KOPT-K1 (cell line): Measurements from ENCODE around the gene KCNQ1OT1.

ENCODE experiments used
- H3K27ac ChIP-seq: fragments of 200-600 bp; sonication (generic); 2 replicates; pipeline ENCODE4 v1.5.1; 2016; ENCODE audit warnings: antibody characterized with exemption, mild to moderate bottlenecking, low read depth, low read length; ENCODE audit not compliant: poor library complexity, severe bottlenecking
- H3K36me3 ChIP-seq: fragments of 200-600 bp; sonication (generic); 2 replicates; pipeline ENCODE4 v1.5.1; 2017; ENCODE audit warnings: antibody characterized with exemption, mild to moderate bottlenecking, low read length, moderate library complexity; ENCODE audit not compliant: insufficient read depth
- H3K9me3 ChIP-seq: fragments of 200-600 bp; sonication (generic); 2 replicates; pipeline ENCODE4 v1.5.1; 2017; ENCODE audit warnings: antibody characterized with exemption, low read length, mild to moderate bottlenecking; ENCODE audit not compliant: insufficient read depth, poor library complexity, severe bottlenecking

KCNQ1OT1 gene

DNA sequence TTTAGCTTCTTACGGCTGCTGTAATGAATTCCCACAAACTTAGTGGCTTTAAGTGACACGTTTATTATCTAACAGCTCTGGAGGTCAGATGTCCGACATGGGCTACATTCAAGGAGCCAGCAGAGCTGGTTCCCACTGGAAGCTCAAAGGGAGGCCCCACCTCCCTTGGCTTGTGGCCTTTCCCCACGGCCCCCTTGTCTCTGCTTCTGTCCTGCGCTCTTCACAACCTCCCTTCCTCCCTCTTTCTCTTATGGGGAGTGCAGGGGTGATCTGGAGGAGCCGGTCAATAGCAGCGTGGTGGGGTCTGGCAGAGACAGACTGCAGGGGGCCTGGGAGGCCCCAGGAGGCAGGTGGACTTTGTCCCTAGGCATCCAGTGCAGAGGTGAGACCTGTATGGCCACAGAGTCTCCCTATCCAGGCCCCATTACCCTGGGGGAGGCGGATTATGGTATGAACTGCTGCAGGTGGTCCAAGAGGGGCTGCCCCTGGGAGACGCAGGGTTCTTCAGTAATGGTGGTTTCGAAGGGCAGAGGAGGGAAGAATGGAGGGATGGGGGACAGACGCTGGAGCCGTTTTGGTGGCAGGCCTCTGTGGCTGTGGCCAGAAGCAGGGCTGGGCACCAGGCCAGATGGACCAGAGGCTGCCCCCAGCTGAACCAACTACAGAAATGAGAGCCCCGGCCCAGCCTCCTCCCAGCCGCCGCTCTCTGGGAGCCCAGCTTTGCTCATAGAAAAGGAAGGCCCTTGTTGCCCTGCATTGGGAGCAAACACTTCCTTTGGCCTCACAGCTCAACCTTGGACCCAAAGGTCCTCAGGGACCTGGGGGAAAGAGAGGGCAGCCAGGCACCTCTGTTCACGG is 30.7 kb upstream of the KCNQ1OT1 start:
- Histone ChIP-seq H3K9me3 (no peaks in the 10 kb centered on the region), H3K27ac (no peak overlapping the region)

GRCh38 chr11:2729841-2730240 is 30.0 kb upstream of the KCNQ1OT1 start:
- no peaks in the 10 kb centered on the region for H3K9me3 ChIP-seq
- H3K27ac ChIP-seq: no peak overlapping the region

More for the DNA sequence above, 30.7 kb upstream of the KCNQ1OT1 start:
- H3K36me3 ChIP-seq: no peaks in the 10 kb centered on the region

DNA sequence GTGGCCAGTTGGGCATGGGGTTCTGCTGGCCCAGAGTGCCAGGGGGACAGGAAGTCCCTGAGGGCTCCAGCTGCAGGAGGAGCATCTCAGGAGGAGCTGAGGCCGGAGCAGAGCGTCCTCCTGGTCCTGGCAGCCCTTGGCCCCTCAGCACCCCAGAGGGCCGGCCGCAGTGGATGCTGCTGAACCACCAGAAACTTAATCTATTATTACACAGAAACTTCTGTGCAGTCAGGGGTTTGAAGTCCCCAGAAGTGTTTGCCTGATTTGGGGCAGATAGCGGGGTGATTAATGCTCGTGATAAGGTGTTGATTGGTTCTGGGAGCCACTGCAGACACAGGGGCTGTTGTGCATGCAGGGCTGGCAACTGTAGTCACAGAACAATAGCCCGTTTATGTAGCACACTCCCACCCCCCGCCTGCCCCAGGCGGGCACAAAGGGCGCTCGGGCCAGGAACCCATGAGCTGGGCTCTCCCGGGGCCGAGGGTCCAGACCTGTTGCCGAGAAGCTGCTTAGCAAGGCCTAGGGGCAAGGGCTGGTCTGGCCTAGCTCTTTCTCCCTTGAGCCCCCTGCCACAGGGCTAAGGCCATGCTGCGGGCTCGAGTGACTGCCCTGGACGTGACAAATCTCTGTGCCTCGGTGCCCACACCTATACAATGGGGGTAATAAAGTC is 29.0 kb upstream of the KCNQ1OT1 start:
- no peak overlapping the region for H3K27ac ChIP-seq
- H3K36me3 ChIP-seq: no peaks in the 10 kb centered on the region
- no peaks in the 10 kb centered on the region for H3K9me3 ChIP-seq

More at GRCh38 chr11:2729841-2730240, 30.0 kb upstream of the KCNQ1OT1 start:
- H3K36me3 ChIP-seq: no peaks in the 10 kb centered on the region

DNA sequence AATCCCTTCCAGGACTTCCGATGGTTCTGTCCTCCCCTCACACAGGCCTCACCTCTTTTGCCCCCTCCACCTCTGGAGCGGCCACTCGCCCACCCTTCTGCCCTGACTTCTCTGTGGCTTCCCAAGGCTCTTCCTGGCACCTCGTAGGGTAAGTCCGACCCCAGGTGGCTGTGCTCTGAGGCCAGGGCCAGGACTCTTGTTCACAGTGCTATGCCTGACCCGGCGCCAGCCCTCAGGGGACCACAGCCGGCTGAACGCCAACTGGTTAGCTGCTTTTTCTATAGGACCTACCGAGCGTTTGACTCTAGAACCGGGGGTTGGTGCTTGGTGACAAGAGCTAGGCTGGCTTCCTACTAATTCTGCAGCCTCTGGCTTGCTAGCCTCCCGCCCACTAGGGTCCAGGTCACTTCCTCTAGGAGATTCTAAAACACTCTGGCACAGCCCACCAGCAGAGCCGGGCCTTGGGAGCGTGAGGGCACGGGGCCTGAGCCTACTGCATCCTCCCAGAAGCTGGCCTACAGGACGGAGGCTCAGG is 28.4 kb upstream of the KCNQ1OT1 start:
- Histone ChIP-seq H3K36me3 (no peaks in the 10 kb centered on the region), H3K9me3 (no peaks in the 10 kb centered on the region), H3K27ac (no peak overlapping the region)

GRCh38 chr11:2726964-2727363 is 27.2 kb upstream of the KCNQ1OT1 start:
- no peak overlapping the region for H3K27ac ChIP-seq
- H3K9me3 ChIP-seq: no peaks in the 10 kb centered on the region
- H3K36me3 ChIP-seq: no peaks in the 10 kb centered on the region

DNA sequence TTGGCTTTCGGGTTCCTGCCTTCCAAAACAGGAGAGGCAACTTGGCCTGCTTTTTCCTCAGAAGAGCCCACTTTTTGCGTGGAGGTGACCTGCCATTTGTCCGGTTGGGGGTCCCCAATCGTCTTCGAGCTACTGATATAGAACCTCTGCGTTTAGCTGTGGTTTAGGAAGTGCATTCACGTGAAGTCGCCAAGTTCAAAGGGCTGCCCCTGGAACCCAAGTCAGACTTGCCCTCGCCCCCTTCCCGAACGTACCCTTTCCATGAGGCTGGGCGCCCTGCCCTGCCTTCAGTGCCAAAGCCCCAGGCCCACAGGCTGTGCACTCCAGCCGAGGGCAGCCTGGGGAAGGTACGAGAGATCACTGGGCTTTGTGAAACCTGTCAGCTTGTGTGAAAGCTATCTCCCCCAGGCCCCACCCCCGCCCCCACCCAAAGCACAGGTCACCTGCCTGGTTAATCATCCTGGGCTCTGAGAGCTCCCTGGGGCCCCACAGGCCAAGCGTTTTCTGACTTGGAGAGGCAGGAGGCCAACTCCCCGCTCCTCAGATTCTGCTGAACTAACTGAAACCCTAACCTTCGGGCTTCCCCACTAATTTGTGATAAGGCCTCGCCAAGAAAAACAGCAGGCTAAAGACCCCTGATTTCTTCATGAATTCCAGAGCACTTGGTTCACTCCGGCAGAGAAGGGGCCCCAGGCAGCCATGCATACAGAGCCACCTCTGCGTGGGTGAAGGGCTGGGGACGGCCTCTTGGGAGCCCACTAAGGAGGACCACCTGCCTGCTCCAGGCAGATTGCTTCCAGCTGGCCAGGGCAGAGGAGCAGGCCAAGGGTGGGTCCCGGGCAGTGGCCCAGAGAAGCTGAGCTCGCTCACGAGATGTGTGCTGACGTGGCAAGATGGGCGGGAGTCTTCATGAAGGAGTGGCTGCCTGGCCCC is 25.8 kb upstream of the KCNQ1OT1 start:
- H3K27ac ChIP-seq: no peak overlapping the region
- H3K9me3 ChIP-seq: no peaks in the 10 kb centered on the region
- no peaks in the 10 kb centered on the region for H3K36me3 ChIP-seq

DNA sequence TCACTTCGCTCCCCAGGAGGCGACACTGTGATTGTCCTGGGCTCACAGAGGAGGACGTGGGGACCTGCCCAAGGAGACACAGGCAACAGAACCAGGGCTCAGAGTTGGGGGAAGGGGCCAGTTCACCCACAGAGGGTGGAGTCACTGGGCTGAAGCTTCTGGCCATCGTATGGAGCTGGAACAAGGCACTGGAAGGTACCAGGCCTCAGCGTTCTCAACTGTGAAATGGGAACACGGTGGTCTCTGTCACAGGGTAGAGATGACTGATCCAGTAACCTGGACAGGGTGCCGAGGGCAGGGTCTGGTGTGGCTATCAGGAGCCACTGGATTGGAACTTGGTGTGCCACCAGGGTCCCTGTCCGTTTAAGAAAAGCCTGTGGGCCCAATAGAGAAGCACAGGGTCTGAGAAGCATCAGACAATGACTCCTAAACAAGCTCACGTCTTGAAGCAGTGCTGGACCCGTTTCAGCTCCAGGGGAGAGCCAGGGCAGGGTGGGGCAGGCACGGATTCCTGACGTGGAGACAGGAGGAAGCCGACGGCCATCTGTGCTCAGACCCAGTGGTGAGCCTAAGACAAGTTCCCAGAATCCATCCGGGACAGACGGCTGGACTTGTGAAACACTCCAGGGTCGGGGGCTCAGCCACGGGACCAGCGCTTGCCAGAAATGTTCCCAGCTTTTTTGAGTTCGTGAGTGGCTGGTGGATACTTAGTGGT is 25.0 kb upstream of the KCNQ1OT1 start:
- Histone ChIP-seq H3K9me3 (no peaks in the 10 kb centered on the region), H3K36me3 (no peaks in the 10 kb centered on the region), H3K27ac (no peak overlapping the region)

GRCh38 chr11:2724104-2724503 is 24.3 kb upstream of the KCNQ1OT1 start:
- H3K36me3 ChIP-seq: no peaks in the 10 kb centered on the region
- H3K9me3 ChIP-seq: no peaks in the 10 kb centered on the region
- no peak overlapping the region for H3K27ac ChIP-seq

DNA sequence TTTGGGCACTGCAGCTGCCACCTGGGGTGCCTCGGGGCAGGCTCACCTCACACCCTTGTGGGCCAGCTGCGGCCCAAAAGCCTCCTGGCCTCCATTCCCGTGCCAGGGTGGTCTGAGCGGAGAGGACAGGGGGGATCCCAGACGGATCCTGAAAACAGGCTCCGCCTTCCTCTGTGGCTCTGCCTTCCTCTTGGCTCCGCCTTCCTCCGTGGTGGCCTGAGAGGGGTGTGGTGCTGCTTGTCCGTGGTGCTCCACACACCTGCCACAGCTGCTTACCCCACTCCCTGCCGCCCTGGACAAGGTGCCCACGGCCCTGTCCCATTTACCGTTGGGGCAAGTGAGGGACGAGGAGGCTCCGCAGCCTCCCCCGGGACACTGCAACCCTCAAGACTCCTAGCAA is 23.2 kb upstream of the KCNQ1OT1 start:
- Histone ChIP-seq H3K9me3 (no peaks in the 10 kb centered on the region), H3K27ac (no peak overlapping the region), H3K36me3 (no peaks in the 10 kb centered on the region)

- no peaks in the 10 kb centered on the region for H3K36me3 ChIP-seq
- no peak overlapping the region for H3K27ac ChIP-seq
- H3K9me3 ChIP-seq: no peaks in the 10 kb centered on the region
Measured at GRCh38 chr11:2721210-2721916, 21.6 kb upstream of the KCNQ1OT1 start.

GRCh38 chr11:2719831-2720590 is 20.2 kb upstream of the KCNQ1OT1 start:
- H3K27ac ChIP-seq: no peak overlapping the region
- H3K9me3 ChIP-seq: no peaks in the 10 kb centered on the region
- H3K36me3 ChIP-seq: no peaks in the 10 kb centered on the region

DNA sequence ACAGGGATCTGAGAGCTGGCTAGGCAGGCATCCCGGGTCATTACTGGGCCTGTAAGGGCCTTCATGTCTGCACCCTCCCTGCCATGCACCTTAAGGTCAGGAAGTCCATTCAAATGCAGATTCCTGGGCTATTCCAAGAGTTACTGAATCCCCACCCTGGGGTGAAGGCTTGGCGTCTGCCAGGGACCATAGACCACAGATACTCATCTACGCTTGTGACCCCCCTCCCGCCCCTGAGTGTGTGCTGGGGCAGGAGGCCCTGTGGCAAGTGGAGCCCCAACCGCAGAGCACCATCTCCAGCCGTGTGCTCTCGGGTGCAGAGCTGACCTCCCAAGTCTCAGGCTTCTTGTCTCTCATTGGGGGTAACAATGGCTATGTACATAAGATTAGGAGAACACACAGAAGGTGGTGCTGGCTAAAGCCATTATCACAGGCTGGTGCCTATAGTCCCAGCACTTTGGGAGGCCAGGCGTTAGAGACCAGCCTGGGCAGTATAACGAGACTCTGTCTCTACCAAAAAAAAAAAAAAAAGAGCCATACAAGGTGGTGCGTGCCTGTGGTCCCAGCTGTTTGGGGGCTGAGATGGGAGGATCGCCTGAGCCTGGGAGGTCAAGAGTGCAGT is 19.1 kb upstream of the KCNQ1OT1 start:
- Histone ChIP-seq H3K36me3 (no peaks in the 10 kb centered on the region), H3K9me3 (no peaks in the 10 kb centered on the region), H3K27ac (no peak overlapping the region)
